BE2C (cell line): ENCODE measurements around the gene GSTM5.
"Not testable (repeated sequence)": the region's sequence is repeated elsewhere in the genome, so short reads cannot be mapped to it uniquely, and the experiment has no call there.

Source experiments
- DNase-seq: peaks from one replicate; pipeline ENCODE4 v3.0.0-alpha.2; 2020
- H3K27me3 ChIP-seq: fragments of 250-450 bp; sonication (Bioruptor Pico); 2 replicates; pipeline ENCODE4 v1.5.1; 2020; ENCODE audit warnings: mild to moderate bottlenecking
- H3K36me3 ChIP-seq: fragments of 250-450 bp; sonication (Bioruptor Pico); 2 replicates; pipeline ENCODE4 v1.5.1; 2020; ENCODE audit warnings: mild to moderate bottlenecking
- H3K4me1 ChIP-seq: fragments of 250-450 bp; sonication (Bioruptor Pico); 2 replicates; pipeline ENCODE4 v1.5.1; 2020
- H3K4me3 ChIP-seq: 2 replicates; pipeline ENCODE4 v1.5.1; 2011; ENCODE audit warnings: low read depth, low read length
- H3K9me3 ChIP-seq: fragments of 250-450 bp; sonication (Bioruptor Pico); 2 replicates; pipeline ENCODE4 v1.5.1; 2020
- TF ChIP-seq, protein P1 (sequence below): IDR thresholded peaks from 2 replicates; pipeline ENCODE4 v1.5.1; 2012; ENCODE audit warnings: mild to moderate bottlenecking, low read depth, low read length

The GSTM5 gene

DNA sequence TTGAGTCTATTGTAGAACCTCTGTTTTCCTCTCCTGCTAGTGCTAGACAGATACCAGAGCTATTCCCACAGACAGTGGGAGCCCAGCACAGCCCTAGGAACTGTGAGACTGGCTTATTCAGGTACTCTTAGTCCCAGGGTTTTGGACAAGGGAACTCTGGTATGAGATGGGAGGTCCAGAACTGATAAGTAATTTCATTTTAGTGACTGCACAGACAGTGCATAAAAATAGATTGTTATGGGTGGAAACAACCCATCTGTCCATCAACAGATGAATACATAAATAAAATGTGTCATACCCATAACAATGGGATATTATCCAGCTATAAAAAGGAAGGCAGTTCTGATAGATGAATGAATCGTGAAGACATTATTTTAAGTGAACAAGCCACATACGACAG is 42.7 kb downstream of the GSTM5 start:
- Histone ChIP-seq H3K4me3 (no peak overlapping the region), H3K36me3 (no peaks in the 10 kb centered on the region), H3K9me3 (no peaks in the 10 kb centered on the region), H3K27me3 (no peaks in the 10 kb centered on the region), H3K4me1 (no peaks in the 10 kb centered on the region)
- TF ChIP-seq, protein P1, sequence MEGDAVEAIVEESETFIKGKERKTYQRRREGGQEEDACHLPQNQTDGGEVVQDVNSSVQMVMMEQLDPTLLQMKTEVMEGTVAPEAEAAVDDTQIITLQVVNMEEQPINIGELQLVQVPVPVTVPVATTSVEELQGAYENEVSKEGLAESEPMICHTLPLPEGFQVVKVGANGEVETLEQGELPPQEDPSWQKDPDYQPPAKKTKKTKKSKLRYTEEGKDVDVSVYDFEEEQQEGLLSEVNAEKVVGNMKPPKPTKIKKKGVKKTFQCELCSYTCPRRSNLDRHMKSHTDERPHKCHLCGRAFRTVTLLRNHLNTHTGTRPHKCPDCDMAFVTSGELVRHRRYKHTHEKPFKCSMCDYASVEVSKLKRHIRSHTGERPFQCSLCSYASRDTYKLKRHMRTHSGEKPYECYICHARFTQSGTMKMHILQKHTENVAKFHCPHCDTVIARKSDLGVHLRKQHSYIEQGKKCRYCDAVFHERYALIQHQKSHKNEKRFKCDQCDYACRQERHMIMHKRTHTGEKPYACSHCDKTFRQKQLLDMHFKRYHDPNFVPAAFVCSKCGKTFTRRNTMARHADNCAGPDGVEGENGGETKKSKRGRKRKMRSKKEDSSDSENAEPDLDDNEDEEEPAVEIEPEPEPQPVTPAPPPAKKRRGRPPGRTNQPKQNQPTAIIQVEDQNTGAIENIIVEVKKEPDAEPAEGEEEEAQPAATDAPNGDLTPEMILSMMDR = no peak
- DNase-seq = no peak

DNA sequence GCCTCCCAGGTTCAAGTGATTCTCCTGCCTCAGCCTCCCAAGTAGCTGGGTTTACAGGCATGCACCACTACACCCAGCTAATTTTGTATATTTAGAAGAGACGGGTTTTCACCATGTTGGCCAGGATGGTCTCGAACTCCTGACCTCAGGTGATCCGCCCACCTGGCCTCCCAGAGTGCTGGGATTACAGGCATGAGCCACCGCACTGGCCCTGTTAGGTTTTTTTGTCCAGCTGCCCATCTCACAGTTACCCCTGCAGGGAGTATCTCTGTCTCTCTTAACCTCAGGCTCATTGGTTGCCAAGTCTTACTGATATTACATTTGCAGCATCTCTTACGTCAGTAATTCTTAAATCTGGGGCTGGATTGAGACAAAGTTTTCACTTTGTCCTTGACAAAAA is 44.3 kb downstream of the GSTM5 start:
- not testable (repeated sequence) for DNase-seq, H3K9me3 ChIP-seq, H3K36me3 ChIP-seq, H3K4me1 ChIP-seq, H3K4me3 ChIP-seq, H3K27me3 ChIP-seq

DNA sequence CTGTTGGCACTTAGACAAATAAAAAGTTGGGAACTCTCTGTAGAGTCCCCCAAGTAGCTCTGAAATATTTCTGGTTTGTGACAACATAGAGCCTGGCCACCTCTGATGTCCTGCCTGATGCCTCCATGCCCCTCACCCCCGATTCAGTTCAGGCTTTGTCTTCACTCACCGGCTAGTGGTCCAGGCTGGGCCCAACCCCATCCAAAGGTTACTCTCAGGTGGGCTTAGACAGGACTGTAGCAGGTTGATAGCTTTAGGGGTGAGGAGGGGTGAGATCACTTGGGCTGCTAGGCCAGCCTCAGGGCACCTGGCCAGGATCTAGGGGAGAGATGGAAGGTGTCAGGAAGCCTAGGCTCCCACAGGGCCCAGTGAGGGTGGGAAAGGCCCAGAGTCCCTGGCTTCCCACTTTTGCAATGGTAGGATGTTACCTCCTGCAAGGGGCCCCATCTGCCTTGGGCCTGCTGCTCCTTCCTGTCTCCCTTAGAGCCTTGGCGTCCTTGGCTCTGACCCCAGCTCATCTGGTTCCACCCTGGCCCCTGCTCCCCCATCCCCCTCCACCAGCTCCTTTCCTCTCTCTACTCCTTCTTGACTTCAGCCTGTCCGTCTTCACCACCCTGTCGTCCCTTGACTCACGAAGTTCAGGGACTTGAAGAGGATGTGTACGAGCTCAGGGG is 44.9 kb downstream of the GSTM5 start:
- Histone ChIP-seq H3K4me3 (no peak overlapping the region), H3K9me3 (no peaks in the 10 kb centered on the region), H3K36me3 (no peaks in the 10 kb centered on the region), H3K27me3 (no peaks in the 10 kb centered on the region), H3K4me1 (peaks cover 8% of the 10 kb centered on the region)
- DNase-seq = no peak
- TF ChIP-seq, protein P1 = no peak

DNA sequence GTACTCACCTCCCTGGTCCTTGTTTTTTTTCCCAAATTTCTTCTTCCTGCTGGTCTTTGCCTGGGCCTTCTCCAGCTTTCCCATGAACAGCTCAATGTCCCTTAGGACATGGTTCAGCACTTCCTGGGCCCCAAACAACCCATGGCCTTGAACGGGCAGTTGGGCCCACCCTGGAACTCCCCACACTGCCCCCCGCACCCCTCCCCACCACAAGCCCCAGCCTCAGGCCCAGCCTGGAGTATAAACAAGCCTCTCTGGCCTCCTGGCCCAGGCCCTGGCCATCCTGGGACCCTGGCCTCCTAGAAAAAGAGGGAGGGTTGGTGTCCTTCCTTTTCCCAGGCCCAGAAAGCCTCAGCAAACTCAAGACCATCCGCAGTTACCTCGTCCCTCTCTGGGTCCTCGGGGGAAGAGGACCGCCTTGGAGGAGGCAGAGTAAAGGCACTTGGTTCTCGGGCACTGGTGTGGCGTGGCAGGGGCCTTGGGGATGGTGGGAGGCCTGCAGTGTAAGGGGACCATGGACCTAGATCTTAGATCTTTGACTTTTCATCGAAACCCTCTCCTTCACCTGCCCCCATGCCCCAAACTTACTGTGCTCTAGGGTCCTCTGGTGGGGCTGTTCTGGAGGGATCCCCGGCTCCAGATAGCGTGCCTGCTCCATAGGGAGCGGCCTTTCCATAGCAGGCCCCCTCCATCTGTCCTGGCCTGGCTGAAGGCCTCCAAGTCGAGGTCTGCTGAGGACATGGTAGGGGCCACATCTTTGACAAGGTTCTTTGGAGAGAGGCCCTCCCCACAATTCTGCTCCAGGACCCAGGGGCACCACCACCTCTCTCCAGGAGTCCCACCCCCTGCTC is 46.1 kb downstream of the GSTM5 start:
- H3K36me3 ChIP-seq = no peaks in the 10 kb centered on the region
- H3K4me3 ChIP-seq = no peak overlapping the region
- TF ChIP-seq, protein P1 = no peak
- no peak for DNase-seq
- no peaks in the 10 kb centered on the region for H3K27me3 ChIP-seq
- peaks cover 14% of the 10 kb centered on the region for H3K4me1 ChIP-seq
- H3K9me3 ChIP-seq = no peaks in the 10 kb centered on the region

DNA sequence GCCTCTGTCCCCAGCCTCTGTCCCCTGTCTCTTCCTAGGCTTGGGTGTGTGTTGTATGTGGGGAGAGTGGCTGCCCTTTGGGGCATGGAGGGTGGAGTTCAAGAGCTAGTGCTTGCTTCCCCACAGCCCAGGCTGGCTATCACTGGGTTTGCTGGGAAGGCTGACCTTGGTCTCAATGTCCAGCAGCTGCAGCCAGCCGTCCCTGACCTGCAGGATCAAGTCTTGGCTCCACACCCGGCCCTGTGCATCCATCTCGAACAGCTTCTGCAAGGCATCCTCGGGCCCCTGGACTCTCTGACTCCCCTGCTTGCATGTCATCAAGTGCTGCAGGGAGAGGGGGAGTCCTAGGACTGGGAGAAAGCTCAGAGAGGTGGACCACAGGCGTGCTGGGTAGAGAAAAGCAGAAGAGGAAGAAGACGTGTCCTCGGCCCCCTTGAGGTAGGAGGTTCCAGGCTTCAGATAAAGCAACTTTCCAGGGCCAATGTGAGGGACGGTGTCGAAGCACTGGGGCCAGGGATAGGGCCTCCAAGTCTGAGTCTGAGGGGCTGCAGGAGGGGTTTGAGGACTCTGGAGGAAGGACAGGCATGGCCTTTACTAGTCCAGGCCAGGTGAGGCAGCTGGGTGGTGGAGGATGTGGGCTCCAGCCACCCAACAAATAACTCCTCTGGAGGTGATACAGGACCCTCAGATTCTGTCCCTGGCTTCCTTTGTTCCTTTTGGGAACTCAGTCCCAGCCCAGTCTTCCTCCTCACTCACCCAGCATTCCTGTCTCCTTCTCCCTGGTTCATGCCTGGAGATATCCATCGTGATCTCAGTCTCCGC is 47.7 kb downstream of the GSTM5 start:
- Histone ChIP-seq H3K4me3 (no peak overlapping the region), H3K9me3 (no peaks in the 10 kb centered on the region), H3K36me3 (no peaks in the 10 kb centered on the region), H3K27me3 (no peaks in the 10 kb centered on the region), H3K4me1 (peaks cover 14% of the 10 kb centered on the region)
- TF ChIP-seq, protein P1 = no peak
- DNase-seq = no peak

DNA sequence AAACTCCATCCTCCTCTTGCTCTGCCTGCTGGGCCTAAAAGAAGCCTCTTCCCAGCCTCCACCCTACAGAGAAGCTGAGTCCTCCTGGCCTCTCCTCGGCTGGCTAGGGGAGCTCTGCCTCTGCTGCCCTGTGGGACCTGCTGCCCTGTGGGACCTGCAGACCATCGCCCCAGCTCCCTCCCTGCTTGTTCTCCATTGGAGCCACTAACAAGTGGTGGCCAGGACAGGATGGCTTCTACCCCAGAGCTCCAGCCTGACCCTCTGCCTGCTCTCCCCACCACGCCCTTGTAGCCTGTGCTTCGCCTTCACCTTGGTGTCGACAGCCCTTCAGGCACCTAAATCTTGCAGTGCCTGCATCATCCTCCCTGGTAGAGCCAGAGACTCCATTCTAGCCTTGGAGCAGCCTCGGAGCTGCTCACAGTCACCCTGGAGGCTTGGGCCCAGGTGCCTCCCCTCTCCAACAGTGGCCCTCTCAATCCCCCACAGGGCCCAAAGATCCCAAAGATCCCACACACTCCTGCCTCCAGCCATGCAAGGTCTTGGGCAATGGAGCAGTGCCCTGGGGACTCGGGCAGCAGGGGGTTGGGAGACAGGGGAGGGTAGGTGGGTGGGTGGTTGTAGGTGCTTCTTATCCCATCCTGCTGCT is 48.7 kb downstream of the GSTM5 start:
- Histone ChIP-seq H3K36me3 (no peaks in the 10 kb centered on the region), H3K4me1 (peaks cover 14% of the 10 kb centered on the region), H3K4me3 (no peak overlapping the region), H3K27me3 (no peaks in the 10 kb centered on the region), H3K9me3 (no peaks in the 10 kb centered on the region)
- DNase-seq = no peak
- TF ChIP-seq, protein P1 = no peak
